HG02852 (cell line): ENCODE data around the gene ATG9B.

ENCODE experiments used
- ATAC-seq: cut with Tn5 transposase; IDR thresholded peaks from one replicate; pipeline ENCODE4 v1.9.1; 2021; ENCODE audit warnings: mild to moderate bottlenecking, moderate library complexity; ENCODE audit not compliant: unreplicated experiment

Gene ATG9B

GRCh38 chr7:150983893-150984368 lies 40.4 kb downstream of the ATG9B start:
- no peak for ATAC-seq

GRCh38 chr7:150982351-150982750 lies 41.9 kb downstream of the ATG9B start:
- ATAC-seq = no peak

- ATAC-seq = no peak
Observed at GRCh38 chr7:150981644-150982043, 42.6 kb downstream of the ATG9B start.

GRCh38 chr7:150980663-150981062 lies 43.6 kb downstream of the ATG9B start:
- ATAC-seq = no peak

- ATAC-seq = no peak
Observed at GRCh38 chr7:150979713-150980390, 44.4 kb downstream of the ATG9B start.

- no peak for ATAC-seq
Observed at GRCh38 chr7:150978126-150978789, 46.0 kb downstream of the ATG9B start, which contains the start of gene KCNH2. Gene KCNH2 (minus strand): TSS chr7:150978321. CDS start chr7:150977913, 408 bp downstream.

- no peak for ATAC-seq
Observed at GRCh38 chr7:150977382-150978125, 46.7 kb downstream of the ATG9B start.

- ATAC-seq = no peak
Observed at GRCh38 chr7:150976529-150977381, 47.5 kb downstream of the ATG9B start.

GRCh38 chr7:150975536-150976319 lies 48.6 kb downstream of the ATG9B start:
- no peak for ATAC-seq

- ATAC-seq = peak; percentile 57
Observed at GRCh38 chr7:150974468-150975391, 49.6 kb downstream of the ATG9B start.

GRCh38 chr7:150973571-150974451 lies 50.5 kb downstream of the ATG9B start:
- no peak for ATAC-seq

- ATAC-seq = no peak
Observed at GRCh38 chr7:150972741-150973140, 51.6 kb downstream of the ATG9B start.

GRCh38 chr7:150972023-150972468 lies 52.2 kb downstream of the ATG9B start:
- ATAC-seq = no peak

- ATAC-seq = no peak
Observed at GRCh38 chr7:150971242-150972022, 52.9 kb downstream of the ATG9B start.

- ATAC-seq = no peak
Observed at GRCh38 chr7:150970424-150970823, 53.9 kb downstream of the ATG9B start.

GRCh38 chr7:150969475-150969874 lies 54.8 kb downstream of the ATG9B start:
- no peak for ATAC-seq

- ATAC-seq = no peak
Observed at GRCh38 chr7:150968734-150969372, 55.4 kb downstream of the ATG9B start.
